ENCODE results near the gene ATP13A1.

DNA sequence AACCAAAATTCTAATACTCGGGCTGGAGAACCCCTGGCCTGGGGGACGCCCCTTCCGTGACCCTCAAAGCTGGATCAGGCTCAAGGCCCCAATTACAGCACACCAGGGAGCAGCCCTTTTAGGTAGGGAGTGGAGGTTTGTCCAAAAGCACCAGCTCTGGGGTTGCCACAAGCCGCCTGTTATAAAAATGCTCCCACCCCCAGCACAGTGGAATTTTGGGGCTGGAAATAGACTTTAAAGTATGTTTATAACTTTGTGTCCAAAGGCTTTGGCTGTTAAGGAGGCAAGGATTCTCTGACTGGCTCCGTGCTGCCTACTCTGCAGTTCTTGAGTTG, 19.5 kb downstream of the ATP13A1 start:
- TF ChIP-seq CTCF (IDR thresholded peaks at IDR 0.05) (no peak), POLR2A (IDR thresholded peaks at IDR 0.05) (no peak), POLR2AphosphoS5 (IDR thresholded peaks at IDR 0.05) (no peak), EP300 (IDR thresholded peaks at IDR 0.05) (no peak)

Data from gastroesophageal sphincter (tissue), 3 donors.